GM19023 (cell line): ENCODE data around the gene SZT2.
"Not testable (repeated sequence)": the region's sequence is repeated elsewhere in the genome, so short reads cannot be mapped to it uniquely, and the experiment has no call there.

Experiments used
- ATAC-seq: cut with Tn5 transposase; IDR thresholded peaks from one replicate; pipeline ENCODE4 v1.9.1; 2021; ENCODE audit warnings: mild to moderate bottlenecking, moderate library complexity; ENCODE audit not compliant: unreplicated experiment

Gene SZT2

DNA sequence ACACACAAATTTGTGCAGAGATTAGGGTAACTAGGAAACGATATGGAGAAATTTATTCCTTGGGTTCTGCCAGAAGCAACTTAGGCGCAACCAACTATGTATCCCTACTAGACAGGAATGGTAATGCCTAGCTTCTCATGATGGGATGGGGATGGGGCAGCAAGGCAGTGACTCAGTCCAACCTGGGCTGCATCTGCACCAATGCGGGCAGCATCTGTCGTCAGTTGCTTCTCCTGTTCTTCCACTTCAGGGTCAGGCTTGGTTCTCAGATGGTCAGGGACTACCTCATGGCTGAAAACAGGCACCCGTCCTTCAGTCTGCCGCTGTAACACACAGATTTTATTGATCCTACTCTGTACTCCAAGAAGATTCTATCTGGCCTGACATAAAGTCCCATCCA is 3.0 kb upstream of the SZT2 start:
- no peak for ATAC-seq

DNA sequence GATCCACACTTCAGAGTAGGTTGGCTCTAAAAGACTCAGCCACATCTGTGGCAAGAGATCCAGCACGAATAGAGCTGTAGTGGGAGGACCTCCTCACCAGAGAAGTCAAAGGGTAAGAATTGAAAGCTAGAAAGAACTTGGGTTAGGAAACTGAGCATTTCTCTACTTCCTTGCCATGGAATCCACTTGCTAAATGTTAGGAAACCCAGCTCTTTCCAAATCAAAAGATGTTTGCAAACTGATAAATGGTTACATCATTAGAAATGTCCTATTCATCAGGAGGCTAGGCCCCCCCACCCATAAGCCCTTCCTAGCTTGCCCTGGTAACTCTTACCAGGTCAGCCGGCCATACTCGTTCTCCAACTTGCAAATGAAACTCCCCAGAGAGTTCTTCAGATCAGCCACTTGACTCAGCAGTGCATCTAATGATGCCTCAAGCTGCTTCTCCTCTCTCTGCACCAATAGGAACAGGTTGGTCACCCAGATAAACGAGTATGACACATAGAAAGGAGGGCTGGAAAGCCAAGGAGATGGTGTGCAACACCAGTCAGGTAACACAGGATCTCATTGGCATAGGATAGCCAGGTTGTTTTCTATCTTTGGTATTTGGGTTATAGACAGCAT is 1.6 kb upstream of the SZT2 start:
- no peak for ATAC-seq

DNA sequence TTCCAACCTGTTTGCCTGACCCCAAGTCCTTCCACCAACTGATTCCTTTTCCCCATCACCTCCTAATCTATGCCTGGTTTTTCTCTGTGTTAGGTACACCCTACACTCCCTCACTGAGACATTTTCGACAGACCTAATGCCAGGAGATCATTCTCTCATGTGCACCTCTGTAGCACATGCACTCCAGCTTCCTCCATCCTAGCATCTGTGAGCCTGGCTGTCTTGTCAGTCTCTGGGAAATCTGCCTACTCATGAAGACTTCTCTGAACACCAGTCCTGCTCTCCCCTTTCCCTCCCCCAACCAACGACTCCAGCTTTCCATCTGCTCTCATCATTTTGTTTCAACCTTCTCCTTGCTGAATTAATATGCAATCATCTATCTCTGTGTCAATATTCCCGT is 1.1 kb upstream of the SZT2 start:
- no peak for ATAC-seq

DNA sequence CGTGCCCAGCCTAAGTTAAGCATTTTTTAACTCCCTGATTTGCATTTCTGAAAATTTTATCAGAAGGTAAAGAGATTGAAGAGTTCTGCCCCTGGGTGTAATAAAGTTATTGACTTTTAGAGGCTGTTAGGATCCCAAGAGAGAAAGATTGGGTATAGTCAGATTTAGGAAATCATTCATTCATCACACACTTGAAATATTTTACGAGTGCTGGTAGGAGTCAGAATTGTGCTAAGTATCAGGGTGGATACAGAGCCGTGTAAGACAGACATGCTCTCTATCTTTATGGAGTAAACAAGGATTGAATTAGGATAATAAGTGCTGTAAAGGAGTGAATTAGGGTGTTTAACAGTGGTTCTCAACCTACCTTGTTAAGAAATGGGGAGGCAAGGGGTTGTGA is 3.0 kb downstream of the SZT2 start:
- no peak for ATAC-seq

DNA sequence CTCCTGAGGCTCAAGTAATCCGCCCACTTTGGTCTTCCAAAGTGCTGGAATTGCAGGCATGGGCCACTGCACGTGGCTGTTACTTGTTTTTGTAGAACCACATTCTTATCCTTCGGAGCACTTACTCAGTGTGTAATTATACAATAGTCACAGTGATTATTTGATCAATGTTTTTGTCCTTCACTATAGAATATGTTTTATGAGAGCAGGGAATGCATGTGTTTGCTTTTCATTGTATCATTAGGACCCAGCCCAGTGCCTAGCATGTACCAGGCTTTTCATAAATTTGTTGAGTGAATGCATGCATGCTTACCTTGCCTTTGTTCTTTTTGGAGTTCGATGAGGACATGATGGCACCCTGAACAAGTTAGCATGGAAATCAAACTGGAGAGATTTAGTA is 5.8 kb downstream of the SZT2 start:
- no peak for ATAC-seq

DNA sequence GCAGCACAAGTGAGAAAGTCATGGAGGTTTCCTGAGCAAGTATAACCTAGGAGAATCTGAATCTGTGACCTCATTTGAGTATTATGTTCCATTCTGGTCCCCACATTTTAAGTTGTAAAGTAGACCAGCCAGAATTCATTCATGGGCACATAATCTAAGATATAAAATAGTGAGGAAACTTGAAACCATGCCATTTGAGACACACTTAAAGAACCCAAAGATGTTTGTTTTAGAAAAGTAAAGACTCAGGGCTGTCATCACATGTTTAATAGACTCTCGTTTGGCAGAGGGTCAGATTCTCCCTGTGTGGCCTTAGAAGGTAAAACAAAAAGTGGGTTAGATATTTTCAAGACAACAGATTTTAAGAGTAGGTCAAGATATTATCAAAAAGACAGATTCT is 6.4 kb downstream of the SZT2 start:
- no peak for ATAC-seq

DNA sequence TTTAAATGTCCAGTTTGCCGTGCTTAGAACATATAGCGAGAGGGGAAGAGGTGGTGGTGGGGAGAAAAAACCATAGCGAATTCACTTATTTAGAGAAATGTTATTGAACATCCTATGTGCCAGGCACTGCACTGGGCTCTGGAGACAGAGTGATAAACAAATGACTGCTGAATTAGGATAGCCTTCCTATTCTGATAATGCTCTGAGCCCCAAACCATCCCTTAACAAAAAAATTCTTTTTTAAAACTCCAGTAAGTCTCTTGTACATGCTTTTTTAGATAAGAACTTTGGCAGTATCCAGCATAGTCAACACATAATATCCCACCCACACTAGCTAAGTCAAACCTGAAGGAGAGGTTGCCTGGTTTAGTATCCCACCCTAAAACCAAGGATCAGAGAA is 8.5 kb downstream of the SZT2 start:
- no peak for ATAC-seq

DNA sequence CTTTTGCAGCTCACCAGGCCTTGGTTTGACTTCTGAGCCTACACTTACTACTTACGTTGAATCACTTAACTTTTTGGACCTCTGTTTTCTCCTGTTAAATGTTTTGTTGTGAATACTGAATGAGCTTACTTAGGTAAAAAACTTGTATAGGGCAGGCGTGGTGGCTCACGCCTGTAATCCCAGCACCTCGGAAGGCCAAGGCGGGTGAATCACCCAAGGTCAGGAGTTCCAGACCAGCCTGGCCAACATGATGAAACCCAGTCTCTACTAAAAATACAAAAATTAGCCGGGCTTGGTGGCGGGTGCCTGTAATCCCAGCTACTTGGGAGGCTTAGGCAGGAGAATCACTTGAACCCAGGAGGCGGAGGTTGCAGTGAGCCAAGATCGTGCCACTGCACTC is 10.7 kb downstream of the SZT2 start:
- ATAC-seq, result not testable (repeated sequence)

DNA sequence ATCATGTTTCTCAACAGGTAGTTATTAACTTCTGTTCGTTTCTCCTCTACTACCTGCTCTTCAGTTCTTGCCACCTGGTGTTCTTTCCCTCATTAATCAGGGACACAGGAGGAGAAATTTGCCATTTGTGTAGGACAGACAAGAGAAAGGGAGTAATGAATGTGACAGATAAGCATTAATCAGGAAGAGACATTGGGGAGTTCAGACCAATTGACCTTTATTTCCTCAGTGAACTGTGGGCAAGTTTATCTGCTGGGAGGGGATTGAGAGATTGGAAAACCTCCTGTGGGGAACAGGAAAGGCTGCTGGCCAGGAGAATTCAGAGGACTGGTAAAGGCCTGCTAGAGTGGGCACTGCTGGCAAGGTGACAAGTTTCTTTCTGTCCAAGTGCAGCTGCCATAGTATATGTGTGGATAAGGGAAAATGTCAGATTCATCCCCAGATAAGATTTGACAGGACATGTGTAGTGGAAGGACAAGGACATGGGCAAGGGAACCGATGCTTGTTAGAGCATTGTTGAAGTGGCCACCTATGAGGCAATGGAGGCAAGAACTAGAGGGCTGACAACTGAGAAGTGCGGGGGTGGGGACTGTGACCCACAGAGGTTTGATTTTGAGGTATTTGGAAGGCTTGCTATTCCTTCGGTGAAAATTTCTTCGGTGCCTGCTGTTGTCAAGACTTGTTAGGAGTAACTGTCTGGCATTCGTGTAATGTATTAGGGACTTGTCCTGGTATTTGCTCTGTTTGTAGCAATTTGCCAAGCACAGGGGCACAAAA is 12.6 kb downstream of the SZT2 start:
- no peak for ATAC-seq

DNA sequence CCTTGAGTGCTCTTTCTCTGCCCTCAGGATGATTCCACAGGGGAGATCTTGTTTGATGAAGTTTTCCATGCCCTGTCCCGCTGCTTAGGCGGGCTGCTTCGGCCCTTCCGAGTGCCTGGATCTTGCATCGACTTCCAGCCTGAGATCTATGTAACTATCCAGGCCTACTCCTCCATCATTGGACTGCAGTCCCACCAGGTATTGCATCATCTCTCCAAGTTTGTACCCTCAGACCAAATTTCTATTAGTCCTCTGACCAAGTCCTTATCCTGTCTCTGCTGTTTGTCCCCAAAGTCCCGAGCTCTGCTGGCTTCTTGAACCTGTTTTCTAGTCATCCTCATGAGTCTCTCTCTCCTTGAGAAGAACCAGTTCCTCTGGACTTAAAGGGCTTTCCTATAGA is 14.7 kb downstream of the SZT2 start:
- ATAC-seq, result no peak

DNA sequence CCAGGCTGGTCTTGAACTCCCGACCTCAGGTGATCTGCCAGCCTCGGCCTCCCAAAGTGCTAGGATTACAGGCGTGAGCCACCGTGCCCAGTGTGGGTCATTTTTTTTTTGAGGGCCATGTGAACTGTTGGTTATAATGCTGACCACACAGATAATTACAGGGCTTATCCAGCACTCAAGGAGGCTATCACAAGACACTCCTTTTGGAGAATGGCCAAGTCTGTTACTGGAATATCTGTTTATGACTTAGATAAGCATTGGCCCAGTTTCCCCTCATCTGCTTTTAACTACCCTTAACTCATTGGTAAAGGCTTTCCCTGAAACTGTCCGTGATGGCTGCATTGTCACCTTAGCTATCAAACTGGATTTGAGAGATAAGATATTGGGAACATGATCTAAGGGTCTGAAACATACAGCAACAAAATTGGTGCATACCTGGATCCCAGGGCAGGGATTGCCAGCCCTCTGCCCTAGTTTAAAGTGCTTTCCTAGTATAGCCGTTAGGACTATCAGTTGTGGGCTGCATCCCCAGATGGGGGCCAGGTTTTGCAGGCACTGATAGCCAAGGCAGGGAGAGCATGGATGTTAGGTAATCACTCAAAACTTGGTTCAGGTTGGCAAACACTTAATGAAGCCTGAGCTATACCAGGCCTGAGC is 15.6 kb downstream of the SZT2 start:
- no peak for ATAC-seq

DNA sequence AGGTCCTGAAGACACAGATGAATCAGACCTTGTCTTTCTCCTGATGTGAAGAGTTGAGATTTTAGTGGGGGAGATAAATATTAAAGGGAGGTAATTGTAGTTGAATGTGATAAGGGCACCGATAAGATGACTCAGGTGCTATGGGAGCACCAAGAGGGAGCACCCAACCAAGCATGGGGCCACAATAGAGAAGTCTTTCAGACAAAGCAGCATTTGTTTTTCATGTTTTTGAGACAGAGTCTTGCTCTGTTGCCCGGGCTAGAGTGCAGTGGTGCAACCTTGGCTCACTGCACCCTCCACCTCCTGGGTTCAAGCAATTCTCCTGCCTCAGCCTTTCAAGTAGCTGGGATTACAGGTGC is 16.2 kb downstream of the SZT2 start:
- no peak for ATAC-seq

DNA sequence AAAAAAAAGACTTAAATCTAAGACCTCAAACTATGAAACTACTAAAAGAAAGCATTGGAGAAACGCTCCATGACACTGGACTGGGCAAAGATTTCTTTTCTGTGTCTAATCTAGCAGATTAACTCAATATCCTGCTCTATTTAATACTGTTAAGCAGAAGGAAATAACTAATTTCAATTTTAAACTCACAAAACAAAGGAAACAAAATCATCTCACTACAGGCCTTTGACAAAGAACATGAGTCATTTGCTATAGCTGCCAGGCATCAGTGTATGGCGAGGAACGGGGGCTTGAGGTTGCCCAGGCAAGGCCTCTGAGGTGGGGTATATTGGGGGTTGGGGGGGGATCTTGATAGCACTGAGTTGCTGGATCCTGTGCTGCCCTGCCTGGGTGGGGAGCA is 20.9 kb downstream of the SZT2 start:
- no peak for ATAC-seq

DNA sequence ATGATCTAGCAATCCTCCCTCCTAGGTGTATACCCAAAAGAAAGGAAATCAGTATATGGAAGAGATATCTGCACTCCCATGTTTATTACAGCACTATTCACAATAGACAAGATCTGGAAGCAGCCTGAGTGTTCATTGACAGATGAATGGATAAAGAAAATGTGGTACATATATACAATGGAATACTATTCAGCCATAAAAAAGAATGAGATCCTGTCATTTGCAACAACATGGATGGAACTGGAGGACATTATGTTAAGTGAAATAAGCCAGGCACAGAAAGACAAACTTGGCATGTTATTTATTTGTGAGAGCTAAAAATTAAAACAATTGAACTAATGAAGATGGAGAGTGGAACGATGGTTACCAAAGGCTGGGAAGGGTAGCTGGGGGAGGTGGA is 23.7 kb downstream of the SZT2 start:
- not testable (repeated sequence) for ATAC-seq

DNA sequence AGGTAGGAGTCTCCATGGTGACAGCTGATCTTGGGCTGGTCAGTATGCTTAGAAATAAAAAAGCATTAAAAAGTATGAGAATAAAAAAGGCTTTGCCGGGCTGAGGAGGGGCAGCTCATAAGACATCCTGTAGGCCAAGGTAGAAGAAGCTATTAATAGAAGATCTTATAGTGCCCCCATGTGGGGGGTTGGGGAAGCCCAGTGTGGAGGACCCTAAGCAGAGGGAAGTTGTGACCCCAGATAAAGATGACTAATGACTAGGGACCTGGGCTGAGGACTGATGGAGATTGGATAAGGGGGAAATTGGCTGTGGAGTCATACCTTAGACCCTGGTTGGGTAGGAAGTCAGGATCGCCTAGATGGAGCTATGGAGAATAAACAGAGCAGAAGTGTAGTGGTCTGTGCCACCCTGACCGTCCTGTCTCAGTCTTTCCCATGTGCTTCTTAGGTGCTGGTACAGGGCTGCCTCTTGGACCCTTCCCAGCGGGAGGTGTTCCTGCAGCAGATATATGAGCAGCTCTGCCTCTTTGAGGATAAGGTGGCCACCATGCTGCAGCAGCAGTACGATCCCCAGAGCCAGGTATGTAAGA is 25.0 kb downstream of the SZT2 start:
- no peak for ATAC-seq

DNA sequence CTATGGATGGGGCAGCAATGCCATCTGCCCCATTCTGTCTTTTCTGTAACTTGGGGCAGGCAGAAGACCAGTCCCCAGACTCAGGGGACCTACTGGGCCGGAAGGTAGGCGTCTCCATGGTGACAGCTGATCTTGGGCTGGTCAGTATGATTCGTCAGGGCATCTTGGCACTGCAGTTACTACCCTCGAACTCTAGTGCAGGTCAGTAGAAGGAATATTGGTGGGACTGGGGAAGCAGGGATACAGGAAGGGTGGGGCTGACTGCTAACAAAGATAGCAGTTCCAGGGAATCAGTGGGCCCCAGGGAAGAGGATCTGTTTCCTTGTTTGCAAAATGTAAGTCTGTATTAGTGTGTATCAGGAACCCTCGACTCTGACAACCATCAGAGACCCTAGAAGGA is 26.2 kb downstream of the SZT2 start:
- no peak for ATAC-seq

DNA sequence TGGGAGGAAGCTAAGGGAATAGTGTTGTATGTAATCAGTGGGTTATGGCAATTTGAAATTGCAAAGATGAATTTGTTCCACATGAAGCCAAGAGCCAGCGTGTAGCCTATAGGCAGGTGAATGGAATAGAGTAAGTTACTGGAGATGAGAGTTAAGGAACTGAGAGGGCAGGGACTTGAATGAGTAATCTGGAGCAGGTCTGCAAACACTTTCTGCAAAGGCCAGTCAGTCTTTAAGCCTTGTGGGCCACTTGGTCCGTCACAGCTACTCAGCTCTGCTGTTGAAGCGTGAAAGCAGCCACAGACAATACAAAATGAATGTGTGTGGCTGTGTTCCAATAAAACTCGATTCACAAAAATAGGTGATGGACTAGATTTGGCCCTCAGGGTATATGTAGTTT is 29.2 kb downstream of the SZT2 start:
- ATAC-seq, result no peak

DNA sequence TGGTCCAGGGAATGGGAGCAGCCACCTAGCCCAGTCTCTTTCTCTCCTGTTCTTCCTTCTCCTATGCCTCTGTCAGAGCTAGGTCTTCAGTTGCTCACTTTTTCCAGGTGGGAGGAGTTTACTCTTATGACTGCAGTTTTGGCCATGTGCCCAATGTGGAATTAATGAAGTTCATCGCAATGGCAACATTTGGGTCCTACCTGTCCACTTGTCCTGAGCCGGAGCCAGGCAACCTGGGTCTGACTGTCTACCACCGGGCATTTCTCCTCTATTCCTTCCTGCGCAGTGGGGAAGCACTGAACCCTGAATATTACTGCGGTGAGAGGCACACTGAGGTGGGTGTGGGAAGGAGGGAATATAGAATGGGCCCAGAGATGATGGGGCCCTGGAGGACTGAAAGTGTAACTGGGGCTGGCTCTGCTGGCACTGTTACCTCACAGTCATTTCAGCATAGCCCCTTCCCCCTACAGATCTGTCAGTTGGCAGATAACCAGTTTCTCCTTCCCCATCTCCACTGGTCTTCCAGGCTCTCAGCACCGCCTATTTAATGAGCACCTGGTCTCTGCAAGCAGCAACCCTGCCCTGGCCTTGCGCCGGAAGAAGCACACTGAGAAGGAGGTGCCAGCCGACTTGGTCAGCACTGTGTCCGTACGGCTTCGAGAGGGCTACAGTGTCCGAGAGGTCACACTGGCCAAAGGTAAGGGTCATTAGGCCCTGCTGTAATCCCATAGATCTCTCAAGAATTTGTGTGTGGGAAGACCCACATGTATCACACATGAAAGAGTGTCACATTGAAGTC is 30.1 kb downstream of the SZT2 start:
- ATAC-seq, result no peak

DNA sequence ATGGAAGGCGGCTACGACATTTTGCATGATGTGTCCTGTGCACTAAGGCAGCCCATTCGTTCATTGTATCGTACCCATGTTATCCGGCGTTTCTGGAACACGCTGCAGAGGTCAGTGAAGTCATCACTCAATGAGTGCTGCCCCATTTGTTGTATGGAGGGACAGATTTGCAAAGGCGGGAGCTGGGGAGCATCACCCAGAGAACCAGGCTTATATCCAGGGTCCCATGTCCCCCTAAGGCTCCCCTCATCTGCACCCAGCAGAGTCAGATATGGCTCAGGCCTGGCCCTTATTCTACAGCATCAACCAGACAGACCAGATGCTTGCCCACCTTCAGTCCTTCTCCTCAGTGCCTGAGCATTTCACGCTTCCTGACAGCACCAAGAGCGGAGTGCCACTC is 31.2 kb downstream of the SZT2 start:
- ATAC-seq, result no peak

DNA sequence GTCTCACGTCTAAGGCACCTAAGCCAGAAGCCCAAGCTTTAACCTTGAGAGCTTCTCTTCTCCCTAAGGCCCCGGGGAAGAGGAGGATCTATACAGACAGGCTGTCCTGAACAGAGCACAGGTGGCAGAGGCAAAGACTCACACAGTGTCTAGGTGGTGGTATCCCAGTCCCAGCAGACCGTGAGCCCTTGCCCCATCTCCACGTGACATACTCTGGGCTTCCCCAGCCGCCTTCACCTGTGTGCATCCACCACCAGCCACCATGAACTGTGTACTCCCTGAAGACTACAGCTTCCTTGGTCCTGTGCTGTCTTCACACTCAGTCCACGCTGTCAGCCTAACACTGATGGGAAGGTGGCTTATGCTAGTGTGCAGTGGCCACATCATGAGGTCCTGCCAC is 31.7 kb downstream of the SZT2 start:
- ATAC-seq, result no peak
